Skeletal muscle tissue (tissue), 4 donors: ENCODE measurements around the gene PRKCH. TPM values are rescaled to one million over a fixed set of nuclear protein-coding genes. Genes with fewer than 3 reads are reported as not detected.
A peak's percentile ranks its signal among the peaks of the same experiment; 100 is the strongest.

Experiments used
- H3K27ac ChIP-seq: one replicate; pipeline ENCODE4 v1.7.0; 2013; ENCODE audit warnings: mild to moderate bottlenecking, low read depth, low read length, inconsistent platforms
- H3K27me3 ChIP-seq, 3 donors: one replicate each; pipeline ENCODE4 v1.7.0; 2013; ENCODE audit warnings: low read length in 3 of 3; ENCODE audit not compliant: control insufficient read depth in 3 of 3, insufficient read depth in 3 of 3
- H3K36me3 ChIP-seq, 3 donors: one replicate each; pipeline ENCODE4 v1.7.0; 2013; ENCODE audit warnings: low read length in 3 of 3; ENCODE audit not compliant: control insufficient read depth in 3 of 3, insufficient read depth in 3 of 3
- H3K4me1 ChIP-seq, 3 donors: one replicate each; pipeline ENCODE4 v1.7.0; 2013; ENCODE audit warnings: low read length in 3 of 3, mild to moderate bottlenecking in 3 of 3; ENCODE audit not compliant: control insufficient read depth in 3 of 3, insufficient read depth in 3 of 3
- H3K4me3 ChIP-seq, 3 donors: one replicate each; pipeline ENCODE4 v1.7.0; 2013; ENCODE audit warnings: low read length in 3 of 3
- H3K9ac ChIP-seq, 3 donors: one replicate each; pipeline ENCODE4 v1.7.0; 2013; ENCODE audit warnings: low read length in 3 of 3, mild to moderate bottlenecking in 3 of 3, moderate library complexity in 2 of 3, low read depth in 1 of 3
- H3K9me3 ChIP-seq, 3 donors: one replicate each; pipeline ENCODE4 v1.7.0; 2013; ENCODE audit warnings: low read length in 3 of 3; ENCODE audit not compliant: control insufficient read depth in 3 of 3
- total RNA-seq: library from RNA; depleted of rRNA; stranded (reverse); fragments of >200 nt; gene quantifications from one replicate; pipeline ENCODE4 v1.2.3, GENCODE V29; 2014
- donor health status: Osteomylitis.

Gene PRKCH
- total RNA-seq, 1 donor from 2014 or later = 32.4 TPM

- H3K4me3 ChIP-seq = no peak overlapping the region
- no peaks in the 10 kb centered on the region for H3K9me3 ChIP-seq
- H3K9ac ChIP-seq = peak overlapping the region in 1 of 3 donors; percentile 20
- peaks cover 0 to 3% (median 0%) of the 10 kb centered on the region in 3 donors for H3K27me3 ChIP-seq
- H3K27ac ChIP-seq = no peak overlapping the region
- H3K4me1 ChIP-seq = peaks cover 15 to 29% (median 26%) of the 10 kb centered on the region in 3 donors
- no peaks in the 10 kb centered on the region for H3K36me3 ChIP-seq
These were observed 37.4 kb upstream of the PRKCH start for GRCh38 chr14:61284001-61284400.

GRCh38 chr14:61285364-61285763 is 36.0 kb upstream of the PRKCH start:
- H3K9me3 ChIP-seq = no peaks in the 10 kb centered on the region
- no peak overlapping the region for H3K27ac ChIP-seq
- H3K4me1 ChIP-seq = peaks cover 7 to 20% (median 17%) of the 10 kb centered on the region in 3 donors
- H3K9ac ChIP-seq = no peak overlapping the region
- H3K36me3 ChIP-seq = no peaks in the 10 kb centered on the region
- no peaks in the 10 kb centered on the region for H3K27me3 ChIP-seq
- no peak overlapping the region for H3K4me3 ChIP-seq

GRCh38 chr14:61287196-61287595 is 34.2 kb upstream of the PRKCH start:
- Histone ChIP-seq H3K9me3 (no peaks in the 10 kb centered on the region), H3K27me3 (no peaks in the 10 kb centered on the region), H3K4me3 (no peak overlapping the region), H3K36me3 (no peaks in the 10 kb centered on the region), H3K4me1 (peaks cover 4 to 13% (median 10%) of the 10 kb centered on the region in 3 donors), H3K27ac (no peak overlapping the region), H3K9ac (no peak overlapping the region)

DNA sequence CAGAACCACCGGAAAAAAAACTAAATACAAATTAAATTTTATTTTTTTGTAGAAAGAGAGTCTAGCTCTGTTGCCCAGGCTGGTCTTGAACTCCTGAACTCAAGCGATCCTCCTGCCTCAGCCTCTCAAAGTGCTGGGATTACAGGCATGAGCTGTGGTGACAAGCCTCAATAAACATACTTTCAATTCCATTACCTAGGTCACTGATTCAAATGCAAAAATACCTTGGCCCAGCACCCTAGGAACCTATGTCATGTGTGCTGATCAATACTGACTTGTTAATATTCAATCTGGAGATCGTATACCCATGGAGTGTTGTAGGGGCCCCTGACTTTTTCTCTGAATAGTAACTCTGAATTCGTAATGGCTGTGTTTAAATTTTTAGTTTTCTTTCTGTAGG is 33.2 kb upstream of the PRKCH start:
- Histone ChIP-seq H3K9ac (no peak overlapping the region), H3K4me3 (no peak overlapping the region), H3K9me3 (no peaks in the 10 kb centered on the region), H3K27me3 (no peaks in the 10 kb centered on the region), H3K4me1 (peaks cover 4 to 11% (median 10%) of the 10 kb centered on the region in 3 donors), H3K27ac (no peak overlapping the region), H3K36me3 (no peaks in the 10 kb centered on the region)

DNA sequence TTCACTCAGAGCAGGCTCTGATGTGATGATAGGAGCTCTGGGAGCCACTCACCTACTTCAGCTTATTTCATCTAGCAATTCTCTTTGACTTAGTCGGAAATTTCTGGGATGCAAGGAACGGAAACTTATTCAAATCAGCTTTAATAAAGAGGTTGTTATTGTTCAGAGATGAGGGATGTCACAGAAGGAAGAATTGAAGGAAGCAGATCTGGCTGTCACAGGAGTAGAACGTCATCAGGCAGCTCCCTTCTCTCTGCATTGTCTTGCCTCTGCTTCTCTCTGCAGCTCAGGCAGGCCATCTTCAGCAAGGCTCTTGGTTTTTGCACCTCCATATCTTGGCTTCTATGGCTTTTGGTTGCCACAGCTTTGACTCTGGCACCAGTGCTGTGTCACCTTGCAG is 32.7 kb upstream of the PRKCH start:
- H3K27me3 ChIP-seq = no peaks in the 10 kb centered on the region
- H3K36me3 ChIP-seq = no peaks in the 10 kb centered on the region
- peaks cover 4 to 11% (median 10%) of the 10 kb centered on the region in 3 donors for H3K4me1 ChIP-seq
- no peak overlapping the region for H3K4me3 ChIP-seq
- H3K9me3 ChIP-seq = no peaks in the 10 kb centered on the region
- no peak overlapping the region for H3K9ac ChIP-seq
- H3K27ac ChIP-seq = no peak overlapping the region

- Histone ChIP-seq H3K4me1 (peaks cover 0 to 6% (median 2%) of the 10 kb centered on the region in 3 donors), H3K27me3 (no peaks in the 10 kb centered on the region), H3K9ac (no peak overlapping the region), H3K36me3 (no peaks in the 10 kb centered on the region), H3K27ac (no peak overlapping the region), H3K4me3 (no peak overlapping the region), H3K9me3 (no peaks in the 10 kb centered on the region)
These were observed 30.7 kb upstream of the PRKCH start for GRCh38 chr14:61290701-61291100.

DNA sequence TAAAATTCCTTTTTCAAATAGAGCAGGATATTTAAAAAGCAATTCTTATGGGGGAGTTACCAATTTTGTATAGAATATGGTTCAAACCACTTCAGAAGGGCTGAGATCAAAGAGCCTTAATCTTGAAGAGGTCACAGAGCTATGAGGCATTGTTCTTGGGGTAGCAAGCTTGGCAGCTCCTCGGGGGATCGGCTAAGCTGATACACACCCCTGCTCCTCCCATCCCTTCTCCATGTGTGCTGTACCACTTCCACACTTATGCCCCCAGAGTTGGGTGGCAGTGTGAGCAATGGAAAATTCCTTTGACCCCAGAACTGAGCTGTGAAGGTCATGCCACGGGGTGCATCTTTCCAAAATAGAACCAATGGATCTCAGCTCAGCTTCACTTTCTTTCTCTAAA is 25.2 kb upstream of the PRKCH start:
- Histone ChIP-seq H3K27ac (no peak overlapping the region), H3K27me3 (no peaks in the 10 kb centered on the region), H3K36me3 (no peaks in the 10 kb centered on the region), H3K9me3 (no peaks in the 10 kb centered on the region), H3K9ac (peak overlapping the region in 1 of 3 donors; percentile 33), H3K4me3 (no peak overlapping the region), H3K4me1 (peaks cover 2 to 5% (median 4%) of the 10 kb centered on the region in 3 donors)

GRCh38 chr14:61296719-61297502 is 24.5 kb upstream of the PRKCH start:
- H3K36me3 ChIP-seq = no peaks in the 10 kb centered on the region
- no peaks in the 10 kb centered on the region for H3K27me3 ChIP-seq
- H3K27ac ChIP-seq = no peak overlapping the region
- no peaks in the 10 kb centered on the region for H3K9me3 ChIP-seq
- H3K9ac ChIP-seq = peak overlapping the region in 1 of 3 donors; percentile 33
- no peak overlapping the region for H3K4me3 ChIP-seq
- peaks cover 2 to 5% (median 4%) of the 10 kb centered on the region in 3 donors for H3K4me1 ChIP-seq

GRCh38 chr14:61297581-61297980 is 23.8 kb upstream of the PRKCH start:
- no peak overlapping the region for H3K27ac ChIP-seq
- H3K9me3 ChIP-seq = no peaks in the 10 kb centered on the region
- no peak overlapping the region for H3K9ac ChIP-seq
- peaks cover 2 to 5% (median 4%) of the 10 kb centered on the region in 3 donors for H3K4me1 ChIP-seq
- H3K36me3 ChIP-seq = no peaks in the 10 kb centered on the region
- no peaks in the 10 kb centered on the region for H3K27me3 ChIP-seq
- H3K4me3 ChIP-seq = no peak overlapping the region

GRCh38 chr14:61298824-61299223 is 22.6 kb upstream of the PRKCH start:
- Histone ChIP-seq H3K9me3 (no peaks in the 10 kb centered on the region), H3K4me3 (no peak overlapping the region)

More at GRCh38 chr14:61298824-61299223, 22.6 kb upstream of the PRKCH start:
- Histone ChIP-seq H3K4me1 (peaks cover 2 to 5% (median 4%) of the 10 kb centered on the region in 3 donors), H3K9ac (no peak overlapping the region), H3K27ac (no peak overlapping the region), H3K27me3 (no peaks in the 10 kb centered on the region), H3K36me3 (no peaks in the 10 kb centered on the region)
